ENCODE measurements around the gene PC.

The PC gene

DNA sequence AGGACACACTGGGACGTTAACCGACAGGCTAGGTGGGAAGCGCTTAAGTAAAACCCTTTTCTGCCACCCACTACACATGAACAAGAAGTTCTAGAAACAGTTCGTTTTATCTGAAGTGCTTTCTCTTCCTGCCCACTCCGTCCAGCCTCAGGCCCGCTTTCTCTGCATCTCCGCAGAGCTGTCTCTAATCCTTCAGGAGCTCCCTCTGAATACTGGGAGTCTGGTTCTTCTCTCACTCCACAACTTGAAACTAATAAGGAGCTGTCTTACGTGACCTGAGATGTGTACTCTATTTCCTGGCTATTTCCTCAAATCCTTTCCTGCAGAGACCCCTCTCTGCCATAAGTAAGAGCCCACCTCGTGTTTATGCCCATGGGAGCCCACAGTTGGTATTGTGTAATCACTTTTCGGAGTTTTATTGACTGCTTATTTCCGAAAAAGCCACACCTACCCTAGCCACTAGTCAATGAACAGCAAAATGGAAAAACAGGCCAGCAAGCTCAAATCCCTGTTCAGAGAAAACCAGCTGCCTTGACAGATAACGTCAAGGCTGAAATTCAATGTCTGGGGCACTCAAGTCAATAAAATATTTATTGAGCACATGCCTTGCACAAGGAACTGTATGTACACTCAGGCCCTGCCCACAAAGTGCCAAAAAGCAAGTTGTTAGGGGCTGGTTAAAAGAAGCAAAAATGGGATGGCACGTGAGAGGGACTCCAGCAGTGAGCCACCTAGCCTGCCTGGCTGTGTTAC is 4.9 kb downstream of the PC start:
- DNase-seq, result no peak

DNA sequence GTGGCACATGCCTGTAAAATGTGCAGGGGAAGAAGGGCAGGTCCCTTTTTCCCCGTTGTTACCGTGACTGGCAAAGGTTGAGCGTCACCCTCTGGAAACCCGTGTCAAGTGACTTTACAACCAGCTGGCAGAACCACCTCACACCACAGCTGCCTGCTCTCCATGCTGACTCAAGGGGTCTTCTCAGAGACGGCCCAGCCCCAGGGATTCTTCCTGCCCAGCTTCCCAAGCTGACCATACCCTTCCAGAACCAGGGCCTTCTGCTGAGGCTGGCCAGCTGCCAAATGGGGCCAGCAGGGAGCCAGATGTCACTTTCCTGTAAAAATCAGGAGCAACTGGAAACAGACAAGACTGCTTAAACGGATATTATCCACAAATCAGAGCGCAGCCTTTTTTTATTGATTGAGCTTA is 6.3 kb downstream of the PC start:
- peak; percentile 85 for DNase-seq

DNA sequence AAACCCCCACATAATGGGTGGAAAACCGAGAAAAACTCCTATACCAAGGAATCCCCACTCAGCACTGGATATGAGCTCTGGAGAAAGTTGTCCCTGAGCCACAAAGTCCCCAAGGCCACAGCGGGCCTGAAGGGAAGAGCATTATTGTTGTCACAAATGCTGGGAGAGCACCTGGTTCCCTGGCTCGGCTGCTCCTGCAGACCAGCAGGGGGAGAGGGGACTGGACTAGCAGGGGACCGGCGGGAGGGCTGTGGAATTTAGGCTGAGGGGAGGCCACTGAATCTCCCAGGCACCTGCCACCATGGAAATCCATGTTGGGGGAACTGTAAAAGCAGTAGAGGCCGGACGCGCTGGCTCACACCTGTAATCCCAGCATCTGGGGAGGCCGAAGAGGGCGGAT is 7.0 kb downstream of the PC start:
- no peak for DNase-seq

DNA sequence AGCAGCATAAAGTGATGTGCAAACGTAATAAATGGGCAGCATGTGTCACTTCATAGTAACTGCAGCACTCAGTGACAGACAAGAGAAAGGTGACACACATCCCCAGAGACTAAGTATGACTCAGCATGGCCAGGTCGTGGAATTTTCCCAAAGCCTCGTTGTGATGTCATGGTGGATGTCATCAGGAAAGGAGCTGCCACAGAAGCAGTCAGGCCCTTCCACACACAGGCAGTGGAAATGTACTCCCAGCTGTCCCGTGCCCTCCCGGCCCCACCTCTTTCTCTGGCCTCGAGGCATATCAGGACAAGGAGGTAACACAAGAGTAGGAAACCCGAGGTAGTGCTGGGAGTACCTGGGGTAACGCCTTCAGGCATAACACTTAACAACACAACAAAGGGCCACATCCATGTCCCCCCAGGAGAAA is 8.1 kb downstream of the PC start:
- peak; percentile 17 for DNase-seq

DNA sequence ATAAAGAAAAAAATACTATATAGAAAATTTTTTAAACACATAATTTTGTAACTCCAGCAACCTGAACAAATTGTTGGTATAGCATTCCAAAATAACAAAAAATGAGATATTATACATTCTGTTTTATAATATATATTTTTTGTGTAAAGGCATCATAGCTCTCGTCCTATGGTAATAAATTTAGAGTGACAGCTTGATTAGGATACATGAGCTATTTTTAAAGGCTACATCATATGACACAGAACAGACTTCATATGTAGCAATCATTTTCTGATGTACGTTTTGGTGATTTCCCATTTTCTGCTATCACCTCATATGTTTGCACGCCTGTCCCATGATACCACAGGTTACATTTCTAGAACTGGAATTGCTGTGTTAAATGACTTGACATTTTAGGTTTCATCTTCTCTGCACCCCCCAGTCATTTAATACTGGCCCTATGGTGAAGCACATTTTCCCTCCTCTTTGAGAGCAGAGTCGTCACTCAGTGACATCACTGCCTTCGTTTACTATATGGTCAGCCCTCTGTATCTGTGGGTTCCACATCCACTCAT is 19.5 kb downstream of the PC start:
- DNase-seq, result no peak

DNA sequence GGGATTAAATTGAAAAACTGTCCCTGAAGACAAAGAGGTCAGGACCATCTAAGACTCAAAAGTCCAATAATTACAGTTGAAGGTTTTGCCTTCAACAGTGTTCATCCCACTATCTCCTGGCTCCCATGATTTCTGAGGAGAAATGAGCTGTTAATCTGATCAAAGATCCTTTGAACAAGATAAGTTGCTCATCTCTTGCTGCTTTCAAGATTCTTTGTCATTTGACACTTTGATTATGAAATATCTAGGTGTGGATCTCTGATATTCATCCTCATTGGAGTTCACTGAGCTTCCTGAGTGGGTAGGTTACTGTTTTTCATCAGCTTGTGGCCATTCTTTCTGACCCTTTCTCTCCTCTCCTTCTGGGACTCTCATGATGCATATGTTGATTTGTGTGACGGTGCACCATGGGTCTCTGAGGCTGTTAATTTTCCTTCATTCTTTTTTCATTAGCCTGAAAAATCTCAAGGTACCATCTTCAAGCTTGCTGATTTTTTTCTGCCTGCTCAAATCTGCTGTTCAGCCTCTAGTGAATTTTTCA is 20.9 kb downstream of the PC start:
- no peak for DNase-seq

DNA sequence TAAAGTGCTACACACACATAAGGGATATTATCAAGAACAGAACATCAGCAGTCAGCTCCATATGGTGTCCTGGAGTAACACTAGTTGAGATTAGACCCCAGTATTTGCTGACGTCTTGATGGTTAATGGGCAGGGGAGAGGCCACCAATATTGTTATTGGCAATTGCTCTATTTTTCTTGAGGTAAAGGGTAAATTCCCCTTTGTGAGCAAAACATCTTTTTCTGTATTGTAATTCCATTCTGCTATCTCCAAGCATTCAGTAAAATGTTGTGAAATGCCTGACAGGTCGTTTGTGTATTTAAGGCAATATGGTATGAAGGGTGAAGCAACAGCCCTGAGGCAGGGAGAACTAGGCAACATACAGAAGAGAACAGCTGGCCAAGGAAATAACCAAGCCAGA is 21.9 kb downstream of the PC start:
- DNase-seq, result no peak

DNA sequence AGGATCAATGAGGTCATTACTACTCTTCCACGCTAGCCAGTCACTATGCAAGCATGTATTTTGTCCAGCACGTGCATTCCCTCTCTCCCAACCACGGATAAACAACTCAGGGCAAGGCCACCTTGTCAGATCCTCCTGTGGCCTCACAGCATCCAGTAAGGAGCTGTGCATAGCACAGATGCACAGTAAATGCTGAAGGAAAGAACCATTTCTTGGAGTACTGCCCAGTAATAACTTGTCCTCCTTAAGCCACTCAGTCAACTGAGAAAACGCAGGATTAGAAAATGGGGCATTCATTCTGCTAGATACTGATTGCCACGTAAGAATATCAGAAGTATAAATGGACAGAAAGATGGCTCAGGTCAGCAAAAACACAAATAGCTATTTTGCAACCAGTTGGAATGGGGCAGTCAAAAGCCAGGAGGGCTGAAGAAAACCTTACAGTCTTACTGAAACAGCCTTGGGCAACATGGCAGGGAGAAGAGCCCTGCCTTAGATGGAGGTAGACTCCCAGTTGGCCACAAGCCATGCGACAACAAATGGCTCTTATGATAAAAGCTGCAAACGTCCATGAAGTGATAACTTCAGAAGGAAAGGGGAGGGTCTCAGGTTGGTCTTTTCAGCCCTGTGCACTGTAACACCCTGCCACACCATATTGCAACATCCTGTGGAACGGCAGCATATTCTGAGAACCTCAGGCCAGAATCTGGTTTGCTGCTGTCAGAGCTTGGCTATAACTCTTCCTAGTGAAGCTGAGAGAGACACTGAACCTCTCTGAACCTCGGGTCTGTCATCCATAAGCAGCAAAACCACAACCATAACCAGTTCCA is 23.0 kb downstream of the PC start:
- DNase-seq, result no peak

DNA sequence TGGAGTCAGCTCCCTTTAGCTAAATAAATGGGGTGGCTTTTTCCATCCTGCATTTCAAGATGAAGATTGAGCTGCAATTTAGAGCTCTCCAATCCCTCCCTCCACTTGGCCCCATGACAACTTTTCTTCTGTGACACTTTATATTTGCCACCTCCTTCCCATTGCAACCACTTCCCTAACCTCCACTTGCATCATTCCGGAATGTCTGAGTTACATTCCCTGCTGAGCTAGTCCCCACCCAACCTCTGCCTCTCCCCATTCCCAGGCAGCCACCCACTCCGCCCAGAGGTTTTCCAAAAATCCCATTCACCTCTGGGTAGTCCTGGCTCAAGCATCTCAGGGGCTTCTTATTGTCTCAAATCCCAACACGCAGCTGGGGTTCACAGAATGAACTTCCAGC is 24.7 kb downstream of the PC start:
- no peak for DNase-seq

DNA sequence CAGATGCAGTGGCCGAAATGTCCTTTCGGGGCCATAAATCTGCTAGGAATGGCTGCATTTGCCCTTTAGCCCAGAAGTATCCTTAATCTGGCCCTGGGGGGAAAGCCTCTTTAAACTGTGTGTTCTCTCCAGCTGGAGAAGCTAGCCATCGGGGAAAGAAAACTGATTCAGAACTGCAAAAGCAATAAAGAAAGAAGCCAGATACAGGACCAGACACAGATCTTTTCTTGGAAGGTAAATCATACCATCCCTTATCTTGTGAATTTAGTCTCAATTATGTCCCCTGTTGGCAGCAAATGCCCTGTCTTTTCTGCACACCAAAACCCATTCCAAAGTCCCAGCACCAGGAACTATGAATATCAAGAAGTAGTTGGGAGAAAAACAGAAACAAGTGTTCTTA is 25.6 kb downstream of the PC start:
- no peak for DNase-seq

DNA sequence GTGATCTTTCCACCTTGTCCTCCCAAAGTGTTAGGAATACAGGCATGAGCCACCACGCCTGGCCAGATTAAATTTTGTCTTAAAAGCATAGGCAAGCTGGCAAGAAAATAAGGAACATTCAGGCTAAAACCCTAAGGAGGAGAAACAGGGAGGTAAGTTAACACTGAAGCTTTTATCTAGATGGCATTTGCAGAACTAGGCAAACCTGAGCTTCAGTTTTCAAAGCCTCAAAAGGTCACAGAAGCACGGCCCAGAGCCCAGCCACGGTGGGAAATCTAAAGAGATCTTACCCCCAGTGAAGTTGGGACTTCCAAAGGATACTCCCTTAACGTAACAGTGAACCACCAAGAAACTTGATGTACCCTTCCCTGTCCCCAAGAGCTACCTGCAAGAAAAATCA is 28.4 kb downstream of the PC start:
- no peak for DNase-seq

DNA sequence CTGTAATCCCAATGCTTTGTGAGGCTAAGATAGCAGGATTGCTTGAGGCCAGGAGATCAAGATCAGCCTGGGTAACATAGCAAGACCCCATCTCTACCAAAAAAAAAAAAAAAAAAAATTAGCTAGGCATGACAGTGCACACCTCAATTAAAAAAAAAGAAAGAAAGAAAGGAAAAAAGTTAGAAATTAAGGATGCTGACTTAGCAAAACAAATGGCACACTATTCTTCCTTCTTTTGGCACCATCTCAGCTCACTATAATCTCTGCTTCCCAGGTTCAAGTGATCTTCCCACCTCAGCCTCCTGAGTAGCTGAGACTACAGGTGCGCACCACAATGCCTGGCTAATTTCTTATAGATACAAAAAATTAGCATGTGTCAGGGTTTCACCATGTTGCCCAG is 33.9 kb downstream of the PC start:
- DNase-seq, result no peak

DNA sequence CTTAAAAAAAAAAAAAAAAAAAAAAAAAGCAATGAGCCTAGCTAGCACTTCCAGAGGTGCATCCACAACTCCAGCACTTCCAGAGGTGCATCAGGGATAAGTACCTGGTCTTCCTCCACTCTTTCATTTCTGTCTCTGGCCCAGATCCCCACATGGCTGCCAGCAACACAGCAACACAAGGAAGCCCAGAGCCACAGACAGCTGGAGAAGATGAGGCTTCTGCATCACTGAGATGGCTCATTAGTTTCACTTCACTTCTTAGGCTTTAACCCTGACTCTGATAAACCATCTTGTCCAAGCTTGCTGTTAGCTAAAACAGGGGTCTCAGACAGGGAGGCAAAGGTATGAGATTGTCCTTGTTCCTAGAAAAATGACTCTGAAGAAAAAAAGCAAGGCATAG is 35.6 kb downstream of the PC start:
- no peak for DNase-seq

DNA sequence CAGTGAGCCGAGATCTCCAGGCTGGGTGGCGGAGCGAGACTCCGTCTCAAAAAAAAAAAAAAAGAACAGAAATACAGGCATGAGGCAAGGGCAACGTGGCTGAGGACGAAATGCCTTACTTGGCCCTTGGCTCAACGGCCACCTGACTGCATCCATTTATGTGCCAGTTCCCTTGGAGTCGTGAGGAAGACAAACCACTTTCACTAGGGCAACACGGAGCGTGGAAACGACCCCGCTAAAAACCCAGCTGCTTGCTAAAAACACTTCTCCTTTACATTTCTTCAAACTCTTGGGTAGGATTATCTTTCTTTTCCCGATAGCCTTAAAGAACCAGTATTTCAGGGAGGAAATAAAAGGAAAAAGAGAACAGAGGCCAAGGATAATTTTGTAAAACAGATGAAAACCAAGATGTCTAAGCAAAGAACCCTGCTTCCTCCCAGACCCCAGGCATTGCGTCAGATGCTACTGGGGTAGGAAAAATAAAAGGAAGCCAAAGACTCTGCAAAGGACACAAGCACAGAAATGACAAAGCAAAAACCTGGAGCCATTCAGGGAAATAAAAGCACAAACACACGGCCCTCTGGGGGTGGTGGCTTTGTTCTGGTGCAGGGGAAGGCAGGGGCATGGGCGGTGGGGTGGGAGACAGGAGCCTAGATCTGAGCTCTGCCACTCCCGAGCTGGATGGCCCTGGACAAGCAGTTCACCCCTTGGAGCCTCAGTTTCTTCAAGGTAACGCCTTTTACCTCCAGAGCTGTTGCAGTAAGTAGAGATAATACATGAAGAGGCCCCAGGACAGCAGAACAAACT is 37.0 kb downstream of the PC start:
- no peak for DNase-seq

DNA sequence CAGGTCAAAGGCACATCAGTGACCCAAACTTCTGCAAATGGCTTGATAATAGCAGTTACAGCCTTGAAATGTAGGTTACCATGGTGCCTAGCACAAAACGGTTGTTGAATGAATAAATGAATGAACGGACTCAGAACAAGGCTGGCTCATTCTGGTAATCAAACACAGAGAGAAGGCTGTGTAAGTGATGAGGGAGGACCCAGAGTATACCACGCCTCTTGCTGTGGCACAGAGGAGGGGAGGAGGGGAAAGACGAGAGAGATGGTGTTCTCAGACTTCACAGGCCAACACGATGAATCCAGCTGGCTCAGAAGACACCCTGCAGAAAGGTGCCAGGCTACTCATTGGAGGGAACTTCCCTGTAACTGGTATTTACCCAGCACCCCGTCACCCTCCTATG is 38.3 kb downstream of the PC start:
- no peak for DNase-seq

DNA sequence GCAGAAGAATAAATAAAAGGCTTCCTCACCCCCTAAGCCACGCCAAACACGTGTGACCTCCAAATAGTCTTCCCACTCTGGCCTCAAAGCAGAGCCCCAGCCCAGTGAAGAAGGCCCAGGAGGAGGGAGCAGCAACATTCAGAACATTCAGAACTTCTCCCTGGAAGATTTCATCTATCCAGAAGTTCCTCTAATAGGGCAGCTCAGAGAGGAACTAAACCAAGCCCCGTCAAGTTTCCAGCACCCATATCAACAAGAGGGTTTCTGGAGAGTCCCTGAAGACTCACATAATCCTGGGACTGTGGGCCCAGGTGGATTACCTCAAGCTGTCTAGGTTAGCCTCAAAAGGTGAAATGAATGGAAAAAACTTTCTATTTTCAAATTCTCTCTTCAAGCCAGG is 39.4 kb downstream of the PC start:
- DNase-seq, result no peak

DNA sequence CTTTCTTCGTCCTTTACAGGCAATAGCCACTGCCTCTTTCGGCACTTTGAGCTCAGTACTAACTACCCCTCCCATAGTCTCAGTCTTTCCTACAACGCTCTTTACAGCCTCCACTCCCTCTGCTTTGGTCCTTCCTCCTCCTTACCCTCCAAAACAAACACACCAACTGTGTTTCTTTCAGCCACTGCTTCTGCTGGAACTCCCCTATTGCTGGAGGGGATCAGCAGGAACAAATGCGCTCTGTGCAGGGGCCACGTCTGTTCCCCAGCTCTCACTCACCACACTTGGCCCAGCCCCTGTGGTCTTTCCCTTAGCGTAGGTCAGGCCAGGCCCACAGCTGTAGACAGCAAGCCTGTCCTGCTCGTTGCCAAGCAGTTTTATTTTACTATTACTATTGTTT is 42.3 kb downstream of the PC start:
- DNase-seq, result no peak

DNA sequence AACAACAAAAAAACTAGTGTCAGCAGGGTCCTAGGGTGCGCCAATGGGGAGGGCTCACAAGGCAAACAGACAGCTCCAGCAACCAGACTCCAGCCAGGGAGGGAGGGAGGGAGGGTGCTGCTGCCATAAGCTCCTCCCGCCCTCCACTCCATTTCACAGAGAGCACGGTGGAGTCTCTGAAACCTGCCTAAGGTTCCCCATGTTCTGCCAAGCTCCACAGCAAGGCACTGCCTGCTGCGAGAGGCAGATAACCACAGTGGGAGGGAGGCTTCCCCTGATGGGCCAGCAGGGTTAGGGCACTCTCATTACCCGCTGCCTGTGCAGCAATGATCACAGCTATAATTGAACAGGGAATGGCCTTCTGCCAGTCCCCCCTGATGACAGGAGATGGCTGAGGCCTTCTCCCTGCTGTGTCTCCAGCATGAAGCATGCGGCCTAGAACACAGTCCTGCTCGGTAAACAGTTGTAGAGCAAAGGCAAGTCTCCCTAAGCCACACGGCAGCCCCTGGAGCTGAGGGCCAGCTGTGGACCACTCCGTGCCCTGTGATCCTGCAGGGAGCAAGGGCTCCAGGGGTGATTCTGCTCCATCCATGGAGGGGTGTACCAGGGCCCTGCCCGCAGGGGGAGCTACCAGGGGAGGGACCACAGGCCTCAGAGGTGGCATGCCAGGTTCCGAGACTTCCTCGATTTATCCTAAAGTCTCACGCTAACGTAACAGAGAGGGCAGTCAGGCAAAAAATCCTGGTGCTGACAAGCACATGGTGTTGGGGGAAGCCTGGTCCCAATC is 42.9 kb downstream of the PC start:
- no peak for DNase-seq

DNA sequence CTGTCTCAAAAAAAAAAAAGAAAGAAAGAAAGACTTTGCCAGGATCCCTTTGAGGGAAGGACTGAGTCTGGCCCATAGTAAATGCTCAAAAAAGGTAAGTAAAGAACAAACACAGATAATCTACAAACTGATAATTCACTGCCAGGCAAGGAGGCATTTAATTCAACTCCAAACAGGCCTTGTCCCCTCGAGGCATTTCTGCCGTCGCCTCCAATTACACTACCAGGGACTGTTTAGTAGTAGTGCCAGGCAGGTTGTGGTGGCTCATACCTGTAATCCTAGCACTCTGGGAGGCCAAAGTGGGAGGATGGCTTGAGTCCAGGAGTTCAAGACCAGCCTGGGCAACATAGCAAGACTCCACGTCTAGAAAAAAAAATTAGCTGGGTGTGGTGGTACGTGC is 43.7 kb downstream of the PC start:
- no peak for DNase-seq

DNA sequence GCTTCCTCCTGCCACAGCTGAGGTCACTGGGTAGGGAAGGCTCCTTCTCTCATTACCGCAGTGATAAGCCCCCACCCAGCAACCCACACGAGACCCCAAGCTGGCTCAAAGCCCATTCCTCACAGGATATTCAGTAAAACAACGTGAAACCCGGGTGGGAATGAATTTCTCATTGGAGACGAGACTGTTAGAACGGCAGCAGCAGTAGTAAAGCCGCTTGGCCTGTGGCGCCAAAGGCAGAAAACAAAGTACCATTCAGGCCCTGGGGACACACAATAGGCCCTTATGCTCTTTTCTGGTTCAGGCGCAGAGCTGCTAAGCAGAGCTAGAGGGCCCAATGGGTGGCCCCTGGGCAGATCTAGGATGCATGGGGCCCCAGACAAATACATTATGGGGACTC is 45.3 kb downstream of the PC start:
- no peak for DNase-seq

DNA sequence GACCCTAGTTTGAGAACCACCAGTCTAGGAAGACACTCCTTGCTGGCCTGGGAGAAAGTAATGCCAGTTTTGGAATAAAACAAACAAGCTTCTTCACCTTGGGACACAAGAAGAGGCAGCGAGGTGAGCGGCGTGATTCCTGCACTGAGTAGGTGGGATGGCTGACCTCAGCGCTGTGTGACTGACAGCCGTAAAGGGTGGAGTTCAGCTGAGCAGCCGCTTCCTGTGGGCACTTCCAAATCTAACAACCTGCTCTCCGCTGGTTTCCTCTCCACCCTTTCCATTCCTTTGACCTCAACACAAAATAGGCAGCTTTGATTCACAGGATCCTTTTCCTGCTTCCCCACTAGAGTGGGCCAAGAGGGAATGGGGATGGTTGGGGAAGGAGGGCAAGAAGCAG is 45.8 kb downstream of the PC start:
- no peak for DNase-seq

DNA sequence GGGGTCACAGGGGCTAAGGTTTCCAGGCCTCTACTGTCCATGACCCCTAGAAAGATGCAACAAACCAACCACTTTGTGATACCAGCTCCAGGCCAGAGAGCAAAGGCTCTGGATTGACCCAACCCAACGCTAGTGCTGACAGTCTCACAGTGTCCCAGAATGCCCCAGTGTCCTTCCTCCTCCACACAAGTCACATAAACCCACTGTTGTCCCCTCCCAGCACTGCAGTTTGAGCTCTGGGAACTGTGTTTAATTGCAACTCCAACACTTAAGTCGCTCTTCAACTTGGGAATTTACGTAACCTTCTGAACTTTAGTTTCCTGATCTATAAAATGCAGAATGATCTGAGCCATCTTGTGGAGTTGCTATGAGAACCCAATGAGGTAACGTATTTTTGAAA is 47.5 kb downstream of the PC start:
- DNase-seq, result no peak

Data from NCI-H2171 (cell line).